Measurements from ENCODE around the gene VIL1.
A peak's percentile ranks its signal among the peaks of the same experiment; 100 is the strongest.

DNA sequence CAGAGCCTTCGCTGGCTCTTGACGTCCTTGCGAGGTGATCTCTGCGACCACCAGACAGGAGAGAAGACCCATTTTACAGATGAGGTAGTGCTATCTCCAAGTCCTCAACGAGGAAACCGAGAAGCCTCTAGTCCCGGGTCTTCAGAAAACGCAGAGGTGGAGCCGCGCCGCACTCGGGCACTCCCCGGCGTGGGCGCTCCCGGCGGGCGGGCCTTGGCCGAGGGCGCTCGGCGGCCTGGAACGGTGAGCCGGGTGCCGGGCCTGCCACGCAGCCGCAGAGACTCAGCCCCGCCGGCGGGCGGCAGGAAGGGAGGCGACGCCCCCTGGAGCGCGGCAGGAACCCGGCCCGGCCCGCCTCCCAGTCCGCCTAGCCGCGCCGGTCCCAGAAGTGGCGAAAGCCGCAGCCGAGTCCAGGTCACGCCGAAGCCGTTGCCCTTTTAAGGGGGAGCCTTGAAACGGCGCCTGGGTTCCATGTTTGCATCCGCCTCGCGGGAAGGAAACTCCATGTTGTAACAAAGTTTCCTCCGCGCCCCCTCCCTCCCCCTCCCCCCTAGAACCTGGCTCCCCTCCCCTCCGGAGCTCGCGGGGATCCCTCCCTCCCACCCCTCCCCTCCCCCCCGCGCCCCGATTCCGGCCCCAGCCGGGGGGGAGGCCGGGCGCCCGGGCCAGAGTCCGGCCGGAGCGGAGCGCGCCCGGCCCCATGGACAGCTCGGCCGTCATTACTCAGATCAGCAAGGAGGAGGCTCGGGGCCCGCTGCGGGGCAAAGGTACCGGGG lies 19.3 kb upstream of the VIL1 start, which contains the start of gene CTDSP1:
- TF ChIP-seq CTCF (IDR thresholded peaks at IDR 0.05; ENCODE audit: poor library complexity, severe bottlenecking) (peak; percentile 15), RAD21 (conservative IDR thresholded peaks at IDR 0.05) (no peak), MXI1 (conservative IDR thresholded peaks at IDR 0.05; ENCODE audit: poor library complexity, severe bottlenecking) (no peak), POLR2AphosphoS5 (IDR thresholded peaks at IDR 0.05) (peak; percentile 85), EP300 (conservative IDR thresholded peaks at IDR 0.05; ENCODE audit: poor library complexity, severe bottlenecking) (no peak), EZH2 (IDR thresholded peaks at IDR 0.05; ENCODE audit: borderline replicate concordance, insufficient read depth, low read length, poor library complexity, severe bottlenecking) (no peak)
